ENCODE measurements around the gene CAPN2. TPM values are rescaled to one million over a fixed set of nuclear protein-coding genes. Genes with fewer than 3 reads are reported as not detected.

CAPN2 gene
- total RNA-seq (10 to 100 TPM; 70.0 to 72.2 TPM), polyA plus RNA-seq (100 to 1,000 TPM in 1 of 3 donors, 10 to 100 TPM in 2; 68.6 to 101 (median 83.7) TPM), total RNA-seq (122 to 303 (median 185) reads per million in 6 experiments)

DNA sequence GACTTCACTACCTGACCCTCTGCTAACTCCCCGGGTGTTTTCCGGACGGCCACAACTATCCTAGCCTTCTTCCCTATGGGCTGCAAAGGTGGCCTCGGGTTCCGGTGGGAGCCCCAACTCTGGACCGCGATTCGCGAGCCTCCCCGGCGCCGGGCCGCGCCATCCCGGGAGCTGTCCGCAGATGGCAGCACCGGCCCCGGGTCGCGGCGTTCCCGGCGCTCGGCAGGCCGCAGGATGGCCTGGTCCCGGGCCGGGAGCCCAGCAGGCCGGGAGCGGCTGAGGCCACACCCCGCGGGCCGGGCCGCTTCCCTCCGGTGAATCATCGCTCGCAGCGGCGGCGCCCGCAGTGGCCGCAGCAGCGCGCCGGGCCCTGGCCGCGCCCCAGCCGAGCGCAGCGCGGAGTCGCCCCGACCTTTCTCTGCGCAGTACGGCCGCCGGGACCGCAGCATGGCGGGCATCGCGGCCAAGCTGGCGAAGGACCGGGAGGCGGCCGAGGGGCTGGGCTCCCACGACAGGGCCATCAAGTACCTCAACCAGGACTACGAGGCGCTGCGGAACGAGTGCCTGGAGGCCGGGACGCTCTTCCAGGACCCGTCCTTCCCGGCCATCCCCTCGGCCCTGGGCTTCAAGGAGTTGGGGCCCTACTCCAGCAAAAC is at the start of gene CAPN2:
Gene CAPN2 (plus strand): TSS at position 346 of the 656 bp plus-strand sequence. CDS start 102 bp downstream, at position 448.
- POLR2A ChIA-PET, result interaction anchor here (0.7 to 3.3 kb wide), 7 partner anchors 15 to 1000 kb away, joined by 3 to 22 read pairs (median 3); partner anchors contain the start of genes AIDA, BROX and TP53BP2
- peak in 8 of 10 donors; percentile 22 to 59 (median 52) for DNase-seq
- Mint-ChIP-seq H3K4me1 (peaks cover 29 to 61% (median 60%) of the 10 kb centered on the region in 4 donors), H3K9me3 (no peaks in the 10 kb centered on the region), H3K36me3 (no peaks in the 10 kb centered on the region), H3K27ac (peak within 1 kb of the TSS; percentile 88 to 97 (median 92)), H3K4me3 (peak within 1 kb of the TSS; percentile 66 to 90 (median 86)), H3K27me3 (peaks cover 0 to 1% (median 0%) of the 10 kb centered on the region in 5 donors)
- peak; percentile 61 to 67 for ATAC-seq

DNA sequence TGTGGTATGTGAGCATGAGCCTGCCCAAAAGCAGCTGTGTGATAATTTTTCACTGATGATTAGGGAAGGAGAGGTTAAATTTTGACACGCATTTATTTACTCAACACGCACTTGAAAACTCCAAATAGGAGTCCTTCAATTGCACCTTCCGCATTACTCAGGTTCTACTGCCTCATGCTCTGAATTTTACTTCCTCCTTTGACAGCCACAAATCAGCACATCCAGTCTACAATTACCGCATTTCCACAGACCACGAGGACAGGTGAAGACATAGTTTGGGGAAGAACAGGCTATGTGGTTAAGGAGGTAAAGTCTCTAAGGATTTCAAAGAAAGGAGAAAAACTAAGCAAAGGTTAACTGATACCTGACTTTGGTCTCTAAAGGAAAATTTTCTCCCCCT is 49.4 kb upstream of the CAPN2 start:
- no peak overlapping the region for H3K4me3 Mint-ChIP-seq
- no peaks in the 10 kb centered on the region for H3K9me3 Mint-ChIP-seq
- no peak overlapping the region for H3K27ac Mint-ChIP-seq
- H3K36me3 Mint-ChIP-seq, result no peaks in the 10 kb centered on the region
- DNase-seq (no peak), ATAC-seq (peak in 1 of 2 donors; percentile 32)
- POLR2A ChIA-PET, result no interaction called here
- H3K4me1 Mint-ChIP-seq, result peaks cover 0 to 21% (median 2%) of the 10 kb centered on the region in 4 donors
- peaks cover 1 to 15% (median 3%) of the 10 kb centered on the region in 5 donors for H3K27me3 Mint-ChIP-seq

DNA sequence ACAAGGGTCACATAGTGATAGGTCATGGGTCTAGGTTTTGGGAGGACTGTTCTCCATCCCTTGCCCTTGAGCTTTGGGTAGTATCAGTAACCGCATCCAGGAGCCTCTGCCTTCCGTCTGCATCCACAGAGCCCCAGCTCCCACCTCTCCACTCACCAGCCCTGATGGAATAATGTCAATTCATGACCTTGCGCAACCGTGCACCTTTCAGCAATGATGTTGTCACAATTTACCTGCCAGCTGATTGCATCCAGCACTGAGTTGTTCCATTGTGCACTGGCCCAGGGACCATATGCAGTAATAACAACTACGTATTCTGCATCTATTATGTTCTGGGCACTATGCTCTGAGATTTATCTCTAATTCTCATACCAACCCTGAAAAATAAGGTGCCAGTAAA is 48.2 kb upstream of the CAPN2 start:
- ATAC-seq, result no peak
- H3K4me3 Mint-ChIP-seq, result no peak overlapping the region
- POLR2A ChIA-PET, result no interaction called here

DNA sequence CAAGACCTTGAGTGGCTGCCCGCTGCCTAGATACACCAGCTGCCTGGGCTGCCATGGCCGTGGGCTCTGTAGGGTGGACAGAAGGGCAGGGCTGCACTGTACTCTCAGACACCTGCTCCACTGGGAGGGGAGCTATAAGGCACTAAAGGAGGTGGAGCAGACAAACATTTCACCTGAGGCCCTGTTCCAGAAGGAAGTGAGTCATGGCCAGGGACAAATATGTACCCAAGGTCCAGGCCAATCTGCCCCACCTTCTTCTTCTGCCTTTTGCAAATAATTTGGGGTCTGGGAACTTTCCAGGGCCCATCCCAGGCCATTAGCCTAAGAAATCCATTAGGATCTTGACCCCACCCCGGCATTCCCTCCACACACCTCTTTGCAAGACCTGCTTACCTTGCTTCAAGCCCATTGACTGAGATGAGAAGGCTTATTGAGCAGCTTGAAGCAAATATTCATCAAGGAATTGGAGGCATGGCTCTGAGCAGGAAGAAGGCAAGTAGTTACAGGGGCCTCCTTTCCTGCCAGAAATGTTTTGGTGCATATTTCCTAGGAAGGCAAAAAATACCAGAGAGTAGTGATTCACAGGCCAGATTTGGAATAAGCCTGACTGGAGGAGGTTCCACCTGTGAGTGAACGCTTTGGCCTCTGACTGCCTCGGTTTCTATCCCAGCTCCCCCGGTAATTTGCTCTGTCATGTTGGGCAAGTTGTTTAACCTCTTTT is 46.6 kb upstream of the CAPN2 start, which contains the start of gene CAPN8:
Gene CAPN8 (minus strand): TSS at position 110 of the 721 bp plus-strand sequence. CDS start 55 bp downstream, at position 55.
- H3K27me3 Mint-ChIP-seq, result peaks cover 0 to 2% (median 0%) of the 10 kb centered on the region in 5 donors
- POLR2A ChIA-PET, result no interaction called here
- no peak for ATAC-seq
- H3K36me3 Mint-ChIP-seq, result no peaks in the 10 kb centered on the region
- H3K4me1 Mint-ChIP-seq, result peaks cover 2 to 21% (median 3%) of the 10 kb centered on the region in 4 donors
- no peak within 1 kb of the TSS for H3K4me3 Mint-ChIP-seq
- no peak for DNase-seq
- H3K27ac Mint-ChIP-seq, result no peak within 1 kb of the TSS
- no peaks in the 10 kb centered on the region for H3K9me3 Mint-ChIP-seq

More for the DNA sequence above, 48.2 kb upstream of the CAPN2 start:
- Mint-ChIP-seq H3K4me1 (peaks cover 2 to 21% (median 3%) of the 10 kb centered on the region in 4 donors), H3K27ac (no peak overlapping the region), H3K27me3 (peaks cover 0 to 13% (median 3%) of the 10 kb centered on the region in 5 donors), H3K36me3 (no peaks in the 10 kb centered on the region), H3K9me3 (no peaks in the 10 kb centered on the region)
- DNase-seq, result no peak

DNA sequence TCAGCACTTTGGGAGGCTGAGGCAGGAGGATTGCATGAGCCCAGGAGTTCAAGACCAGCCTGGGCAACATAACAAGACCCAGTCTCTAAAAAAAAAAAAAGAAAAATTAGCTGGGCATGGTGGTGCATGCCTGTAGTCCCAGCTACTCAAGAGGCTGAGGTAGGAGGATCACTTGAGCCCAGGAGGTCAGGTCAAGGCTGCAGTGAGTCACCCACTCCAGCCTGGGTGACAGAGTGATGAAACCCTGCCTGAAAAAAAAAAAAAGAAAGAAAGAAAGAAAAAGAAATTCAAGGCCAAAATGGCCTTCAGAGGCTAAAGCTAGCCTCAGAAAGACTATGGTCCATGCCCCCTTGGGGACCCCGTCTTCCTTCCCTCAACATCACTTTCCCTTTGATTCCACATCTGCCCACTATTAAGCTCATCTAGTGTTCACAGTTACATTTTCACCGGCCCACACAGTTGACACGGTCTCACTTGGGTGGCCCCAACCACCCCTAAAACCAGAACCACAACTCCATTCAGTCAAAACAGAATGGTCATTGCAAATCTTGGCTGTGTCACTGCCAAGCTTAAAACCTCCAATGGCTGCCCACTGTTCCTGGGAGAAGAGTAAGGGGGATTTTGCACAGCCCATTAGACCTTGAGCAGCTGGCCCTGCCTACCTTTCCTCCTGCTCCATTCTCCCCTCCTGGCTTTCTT is 44.7 kb upstream of the CAPN2 start:
- peak overlapping the region in 1 of 10 donors; percentile 47 for H3K27ac Mint-ChIP-seq
- POLR2A ChIA-PET, result no interaction called here
- peaks cover 0 to 5% (median 4%) of the 10 kb centered on the region in 5 donors for H3K27me3 Mint-ChIP-seq
- no peak overlapping the region for H3K4me3 Mint-ChIP-seq
- ATAC-seq, result no peak
- H3K36me3 Mint-ChIP-seq, result no peaks in the 10 kb centered on the region
- DNase-seq, result no peak
- H3K9me3 Mint-ChIP-seq, result peaks cover 0 to 2% (median 0%) of the 10 kb centered on the region in 9 donors
- peaks cover 2 to 9% (median 3%) of the 10 kb centered on the region in 4 donors for H3K4me1 Mint-ChIP-seq

DNA sequence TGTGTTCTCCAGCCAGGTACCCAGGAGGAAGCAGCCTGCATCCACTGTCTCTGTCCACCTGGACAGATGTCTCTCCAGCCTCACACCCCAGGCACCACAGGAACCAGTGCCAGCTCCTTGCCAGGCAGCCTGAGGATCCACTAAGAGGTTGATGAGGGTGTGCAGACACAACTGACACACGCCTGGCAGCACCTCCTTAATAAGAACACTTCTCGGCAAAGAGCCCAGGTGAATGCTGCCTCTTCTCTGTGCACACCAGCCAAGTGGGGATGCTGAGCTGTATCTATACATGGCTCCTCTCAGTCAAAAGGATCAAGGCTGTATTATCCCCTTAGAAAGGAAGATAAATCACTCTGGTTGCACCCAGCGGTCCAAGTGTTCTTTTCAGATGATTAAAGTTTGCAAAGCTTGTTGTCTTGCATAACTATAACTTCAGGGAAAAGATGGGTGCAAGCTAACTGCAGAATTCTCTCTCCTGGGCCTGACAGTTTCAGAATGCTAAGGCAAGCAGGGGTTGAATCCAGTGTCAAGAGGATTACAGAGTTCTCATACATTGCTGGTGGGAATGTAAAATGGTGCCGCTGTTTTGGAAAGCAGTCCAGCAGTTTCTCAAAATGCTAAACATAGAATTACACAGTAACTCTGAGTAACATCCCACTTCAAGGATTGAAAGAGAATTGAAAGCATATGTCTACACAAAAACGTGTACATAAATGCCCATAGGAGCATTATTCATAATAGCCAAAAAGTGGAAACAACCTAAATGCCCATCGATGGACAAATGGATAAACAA is 43.1 kb upstream of the CAPN2 start:
- DNase-seq (no peak), ATAC-seq (no peak)
- H3K9me3 Mint-ChIP-seq, result peaks cover 0 to 15% (median 2%) of the 10 kb centered on the region in 9 donors
- peaks cover 0 to 8% (median 0%) of the 10 kb centered on the region in 3 donors for H3K36me3 Mint-ChIP-seq
- peak overlapping the region in 1 of 10 donors; percentile 64 for H3K27ac Mint-ChIP-seq
- H3K4me3 Mint-ChIP-seq, result no peak overlapping the region
- POLR2A ChIA-PET, result interaction anchor here (0.5 kb wide), 1 partner anchor 456 kb away, joined by 3 read pairs; no protein-coding TSS in a partner anchor
- peaks cover 0 to 4% (median 0%) of the 10 kb centered on the region in 4 donors for H3K4me1 Mint-ChIP-seq
- peaks cover 0 to 5% (median 4%) of the 10 kb centered on the region in 5 donors for H3K27me3 Mint-ChIP-seq

DNA sequence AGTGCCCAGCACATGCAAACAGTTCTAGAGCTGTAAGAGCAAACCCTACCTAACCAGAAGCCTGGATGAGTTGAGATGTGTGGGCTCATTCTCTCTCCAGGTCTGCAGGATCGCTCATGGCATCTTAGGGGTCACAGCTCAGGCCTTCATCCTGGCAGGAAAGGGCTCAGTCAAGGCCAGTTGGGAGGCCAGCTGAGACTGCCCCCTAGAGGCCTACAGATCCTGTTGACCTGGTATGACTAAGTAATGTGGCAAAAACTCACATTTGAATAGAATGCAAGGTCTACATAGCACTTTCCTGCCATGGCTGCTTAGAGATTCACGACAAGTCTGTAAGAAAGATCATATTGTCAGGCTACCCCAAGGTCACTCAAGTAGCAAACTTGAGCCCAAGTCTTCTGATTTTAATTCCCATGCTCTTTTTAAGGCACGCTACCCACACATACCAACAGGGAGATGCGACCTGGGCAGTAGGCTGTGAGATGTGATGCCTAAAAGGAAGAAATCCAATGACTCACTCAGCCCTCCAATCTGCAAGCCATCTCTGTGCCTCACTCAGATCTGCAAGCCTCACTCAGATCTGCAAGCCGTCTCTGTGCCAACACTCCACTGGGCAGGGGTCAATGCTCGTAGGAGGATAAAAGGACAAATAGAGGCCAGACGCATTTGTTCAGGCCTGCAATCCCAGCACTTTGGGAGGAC is 41.7 kb upstream of the CAPN2 start:
- POLR2A ChIA-PET, result no interaction called here
- H3K27ac Mint-ChIP-seq, result peak overlapping the region in 1 of 10 donors; percentile 17
- DNase-seq (peak in 1 of 10 donors; percentile 7), ATAC-seq (no peak)
- H3K27me3 Mint-ChIP-seq, result peaks cover 0 to 5% (median 4%) of the 10 kb centered on the region in 5 donors
- H3K4me1 Mint-ChIP-seq, result peaks cover 0 to 4% (median 0%) of the 10 kb centered on the region in 4 donors
- H3K4me3 Mint-ChIP-seq, result no peak overlapping the region
- peaks cover 0 to 18% (median 6%) of the 10 kb centered on the region in 3 donors for H3K36me3 Mint-ChIP-seq
- peaks cover 7 to 29% (median 13%) of the 10 kb centered on the region in 9 donors for H3K9me3 Mint-ChIP-seq

DNA sequence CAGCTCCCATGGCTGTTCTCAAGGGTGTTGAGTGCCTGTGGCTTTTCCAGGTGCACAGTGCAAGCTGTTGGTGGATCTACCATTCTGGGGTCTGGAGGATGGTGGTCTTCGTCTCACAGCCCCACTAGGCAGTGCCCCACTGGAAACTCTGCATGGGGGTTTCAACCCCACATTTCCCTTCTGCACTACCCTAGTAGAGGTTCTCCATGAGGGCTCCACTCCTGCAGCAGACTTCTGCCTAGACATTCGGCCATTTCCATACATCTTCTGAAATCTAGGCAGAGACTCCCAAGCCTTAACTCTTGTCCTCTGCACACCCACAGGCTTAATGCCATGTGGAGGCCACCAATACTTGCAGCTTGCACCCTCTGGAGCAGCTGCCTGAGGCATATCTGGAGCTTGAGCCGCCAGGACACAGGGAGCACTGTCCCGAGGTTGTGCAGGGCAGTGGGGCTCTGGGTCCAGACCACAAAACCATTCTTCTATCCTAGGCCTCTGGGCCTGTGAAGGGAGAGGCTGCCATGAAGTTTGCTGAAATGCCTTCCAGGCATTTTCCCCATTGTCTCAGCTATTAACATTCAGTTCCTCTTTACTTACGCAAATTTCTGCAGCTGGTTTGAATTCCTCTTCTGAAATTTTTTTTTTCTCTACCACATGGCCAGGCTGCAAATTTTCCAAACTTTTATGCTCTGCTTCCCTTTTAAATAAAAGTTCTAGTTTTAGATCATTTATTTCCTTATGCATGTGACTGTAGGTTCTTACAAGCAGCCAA is 38.0 kb upstream of the CAPN2 start:
- Mint-ChIP-seq H3K9me3 (peaks cover 7 to 38% (median 19%) of the 10 kb centered on the region in 9 donors), H3K27ac (no peak overlapping the region), H3K36me3 (peaks cover 0 to 26% (median 6%) of the 10 kb centered on the region in 3 donors), H3K27me3 (peaks cover 0 to 5% (median 3%) of the 10 kb centered on the region in 5 donors), H3K4me1 (no peaks in the 10 kb centered on the region), H3K4me3 (no peak overlapping the region)
- DNase-seq, result no peak
- no peak for ATAC-seq
- POLR2A ChIA-PET, result no interaction called here

DNA sequence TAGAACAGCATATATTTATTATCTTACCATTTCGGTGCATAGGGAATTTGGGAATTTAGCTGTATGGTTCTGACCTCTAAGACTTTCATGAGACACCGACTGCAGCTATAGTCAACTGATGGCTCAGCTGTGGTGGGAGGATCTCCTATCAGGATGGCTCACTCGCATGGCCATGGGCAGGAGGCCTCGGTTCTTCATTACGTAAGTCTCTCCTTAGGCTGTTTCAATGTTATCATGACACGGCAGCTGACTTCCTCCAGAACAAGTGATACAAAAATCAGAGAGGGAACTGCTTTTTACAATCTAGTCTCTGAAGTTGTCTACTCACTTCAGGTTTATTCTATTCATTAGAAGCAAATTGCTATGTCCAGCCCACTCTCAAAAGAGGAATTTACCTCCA is 33.5 kb upstream of the CAPN2 start:
- Mint-ChIP-seq H3K4me1 (peaks cover 0 to under 1% (median 0%) of the 10 kb centered on the region in 4 donors), H3K27me3 (peaks cover 0 to 8% (median 5%) of the 10 kb centered on the region in 5 donors), H3K9me3 (peaks cover 6 to 27% (median 16%) of the 10 kb centered on the region in 9 donors), H3K27ac (no peak overlapping the region), H3K4me3 (no peak overlapping the region), H3K36me3 (peaks cover 0 to 18% (median 6%) of the 10 kb centered on the region in 3 donors)
- DNase-seq (no peak), ATAC-seq (no peak)
- POLR2A ChIA-PET, result no interaction called here

DNA sequence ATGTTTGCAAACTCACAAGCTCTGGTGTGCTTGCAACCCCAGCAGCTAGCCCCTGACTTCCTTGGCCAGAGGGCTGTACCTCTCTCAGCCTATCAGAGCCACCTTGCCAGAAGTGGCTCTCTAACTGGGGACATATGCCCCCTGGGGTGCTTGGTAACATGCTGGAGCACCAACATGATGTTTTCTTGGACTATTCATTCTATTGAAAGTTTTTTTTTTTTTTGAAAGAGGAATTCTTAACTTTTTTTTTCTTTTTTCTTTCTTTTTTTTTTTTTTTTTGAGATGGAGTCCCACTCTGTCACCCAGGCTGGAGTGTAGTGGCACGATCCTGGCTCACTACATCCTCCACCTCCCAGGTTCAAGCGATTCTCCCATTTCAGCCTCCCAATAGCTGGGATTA is 32.2 kb upstream of the CAPN2 start:
- no peak for ATAC-seq
- peaks cover 0 to 10% (median 0%) of the 10 kb centered on the region in 3 donors for H3K36me3 Mint-ChIP-seq
- POLR2A ChIA-PET, result no interaction called here
- peaks cover 0 to 14% (median 6%) of the 10 kb centered on the region in 9 donors for H3K9me3 Mint-ChIP-seq
- H3K4me1 Mint-ChIP-seq, result peaks cover 0 to 3% (median 1%) of the 10 kb centered on the region in 4 donors
- H3K27me3 Mint-ChIP-seq, result peaks cover 0 to 10% (median 5%) of the 10 kb centered on the region in 5 donors
- no peak for DNase-seq
- no peak overlapping the region for H3K27ac Mint-ChIP-seq
- H3K4me3 Mint-ChIP-seq, result no peak overlapping the region

Measured in naive thymus-derived CD8-positive, alpha-beta T cell (primary cell).